ENCODE results near the gene USF2.
"Not testable (repeated sequence)": the region's sequence is repeated elsewhere in the genome, so short reads cannot be mapped to it uniquely, and the experiment has no call there.

USF2 gene

GRCh38 chr19:35284153-35285094 is 15.7 kb downstream of the USF2 start:
- no peak for DNase-seq (ENCODE audit: low read depth)

- no peak for DNase-seq (ENCODE audit: low read depth)
Measured at GRCh38 chr19:35285095-35285449, 16.3 kb downstream of the USF2 start.

- not testable (repeated sequence) for DNase-seq (ENCODE audit: low read depth)
Measured at GRCh38 chr19:35285465-35285864, 16.7 kb downstream of the USF2 start.

- not testable (repeated sequence) for DNase-seq (ENCODE audit: low read depth)
Measured at GRCh38 chr19:35286101-35286500, 17.3 kb downstream of the USF2 start.

GRCh38 chr19:35287713-35288112 is 19.0 kb downstream of the USF2 start:
- DNase-seq (ENCODE audit: low read depth), result no peak

- DNase-seq (ENCODE audit: low read depth), result no peak
Measured at GRCh38 chr19:35288331-35288730, 19.6 kb downstream of the USF2 start.

- DNase-seq (ENCODE audit: low read depth), result no peak
Measured at GRCh38 chr19:35288906-35289305, 20.1 kb downstream of the USF2 start.

- DNase-seq (ENCODE audit: low read depth), result no peak
Measured at GRCh38 chr19:35290381-35291127, 21.8 kb downstream of the USF2 start.

GRCh38 chr19:35291259-35291658 is 22.5 kb downstream of the USF2 start:
- DNase-seq (ENCODE audit: low read depth), result no peak

GRCh38 chr19:35291916-35292315 is 23.2 kb downstream of the USF2 start, which contains the start of gene MAG:
MAG (plus strand) TSS chr19:35292161; CDS start chr19:35295409, 3,248 bp downstream.
- DNase-seq (ENCODE audit: low read depth), result no peak

GRCh38 chr19:35292421-35293362 is 23.9 kb downstream of the USF2 start:
- DNase-seq (ENCODE audit: low read depth), result no peak

- DNase-seq (ENCODE audit: low read depth), result no peak
Measured at GRCh38 chr19:35293363-35293739, 24.6 kb downstream of the USF2 start.

GRCh38 chr19:35293808-35294207 is 25.0 kb downstream of the USF2 start:
- no peak for DNase-seq (ENCODE audit: low read depth)

- no peak for DNase-seq (ENCODE audit: low read depth)
Measured at GRCh38 chr19:35294328-35294727, 25.6 kb downstream of the USF2 start.

- no peak for DNase-seq (ENCODE audit: low read depth)
Measured at GRCh38 chr19:35294859-35295791, 26.4 kb downstream of the USF2 start.

GRCh38 chr19:35295792-35296462 is 27.2 kb downstream of the USF2 start:
- DNase-seq (ENCODE audit: low read depth), result no peak

GRCh38 chr19:35296644-35297514 is 28.1 kb downstream of the USF2 start:
- no peak for DNase-seq (ENCODE audit: low read depth)

GRCh38 chr19:35297515-35297848 is 28.7 kb downstream of the USF2 start:
- DNase-seq (ENCODE audit: low read depth), result no peak

GRCh38 chr19:35297922-35298321 is 29.2 kb downstream of the USF2 start:
- DNase-seq (ENCODE audit: low read depth), result no peak

All from stromal cell of bone marrow (primary cell).